GM12892 (cell line): ENCODE measurements around the gene FBXL20.

Source experiments
- POLR2A ChIP-seq: IDR thresholded peaks from 2 replicates; pipeline ENCODE4 v1.6.1; 2011; ENCODE audit warnings: low read depth, low read length, control low read depth
- POLR2AphosphoS5 ChIP-seq: IDR thresholded peaks from 2 replicates; pipeline ENCODE4 v1.6.1; 2011; ENCODE audit warnings: low read depth, low read length, control low read depth
- TAF1 ChIP-seq: IDR thresholded peaks from 2 replicates; pipeline ENCODE4 v1.6.1; 2011; ENCODE audit warnings: low read depth, mild to moderate bottlenecking, control low read depth, low read length, borderline replicate concordance

DNA sequence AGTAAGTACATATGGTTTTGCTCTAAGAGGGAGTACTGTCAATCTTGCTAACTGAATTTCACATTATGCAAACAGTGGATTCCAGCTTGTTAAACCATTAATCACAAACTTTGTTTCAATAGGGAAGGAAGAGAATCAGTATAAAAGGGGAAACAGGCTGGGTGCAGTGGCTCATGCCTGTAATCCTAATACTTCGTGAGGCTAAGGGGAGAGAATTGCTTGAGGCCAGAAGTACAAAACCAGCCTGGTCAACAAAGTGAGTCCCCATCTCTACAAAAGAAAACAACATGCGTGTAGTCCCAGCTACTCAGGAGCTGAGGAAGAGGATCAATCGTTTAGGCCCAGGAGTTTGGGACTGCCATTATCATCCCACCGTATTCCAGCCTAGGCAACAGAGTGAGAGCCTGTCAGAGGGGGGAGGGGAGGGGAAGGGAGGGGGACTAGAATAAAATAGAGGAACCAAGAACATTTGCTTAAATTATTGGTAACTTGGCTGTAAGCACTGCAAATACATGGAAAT is 65.7 kb downstream of the FBXL20 start:
- TF ChIP-seq POLR2AphosphoS5 (no peak), POLR2A (no peak), TAF1 (no peak)
